ENCODE results near the gene NTM.

DNA sequence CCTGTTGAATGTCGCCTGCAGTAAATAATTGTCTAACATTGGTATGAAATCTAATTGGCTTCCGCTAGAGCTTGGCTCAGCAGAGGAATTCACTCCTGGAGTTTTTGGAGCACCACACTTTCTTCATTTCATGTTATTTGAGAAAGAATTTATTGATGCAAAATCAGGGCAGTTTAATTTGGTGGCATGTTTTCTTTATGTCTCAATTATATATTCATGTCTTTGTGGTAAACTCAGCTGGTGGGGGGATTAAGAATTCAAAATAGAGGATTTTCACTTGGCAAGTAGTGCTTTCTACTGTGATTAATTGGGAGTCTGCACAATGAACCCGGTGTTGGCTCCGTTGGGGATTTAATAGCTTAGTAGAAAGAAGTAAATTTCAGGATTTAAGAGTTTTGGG is 784.4 kb downstream of the NTM start:
- TF ChIP-seq CTCF (IDR thresholded peaks at IDR 0.05) (no peak), POLR2A (IDR thresholded peaks at IDR 0.05) (no peak)

All from esophagus squamous epithelium (tissue), 4 donors.